ENCODE results near the gene SDK1. TPM values are rescaled to one million over a fixed set of nuclear protein-coding genes. Genes with fewer than 3 reads are reported as not detected.

SDK1 gene
- total RNA-seq, 1 donor from 2014 or later, result 4.3 TPM

DNA sequence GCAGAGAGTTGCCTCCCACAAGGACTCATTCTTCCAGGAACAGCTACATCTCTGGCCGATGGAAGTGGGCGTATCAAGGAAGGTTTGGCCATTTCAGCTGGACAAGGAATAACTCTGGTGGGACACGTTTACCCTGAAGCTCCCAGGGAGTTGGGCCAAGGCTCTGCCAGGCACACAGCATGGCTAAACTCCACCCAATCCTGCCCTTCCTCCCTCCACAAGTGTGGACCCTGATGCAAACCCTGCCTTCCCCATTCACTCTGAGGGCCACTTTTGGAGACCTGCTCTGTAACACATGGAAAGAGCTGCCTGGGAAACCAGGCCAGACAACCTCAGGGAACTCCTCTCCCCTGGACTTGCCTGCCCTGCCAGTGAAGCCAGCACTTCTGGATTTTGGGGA, 973.2 kb downstream of the SDK1 start:
- H3K4me1 Mint-ChIP-seq (ENCODE audit: unreplicated experiment), result no peaks in the 10 kb centered on the region
- no peak overlapping the region for H3K4me3 Mint-ChIP-seq (ENCODE audit: unreplicated experiment)
- DNase-seq (ENCODE audit: low spot score), result no peak
- peaks cover 15% of the 10 kb centered on the region for H3K9me3 Mint-ChIP-seq (ENCODE audit: unreplicated experiment)
- no peak overlapping the region for H3K27ac Mint-ChIP-seq (ENCODE audit: unreplicated experiment)
- peaks cover 8% of the 10 kb centered on the region for H3K27me3 Mint-ChIP-seq (ENCODE audit: unreplicated experiment)
- H3K36me3 Mint-ChIP-seq (ENCODE audit: low read depth, unreplicated experiment), result peaks cover 6% of the 10 kb centered on the region
- no peak for TF ChIP-seq CTCF (IDR thresholded peaks at IDR 0.05; ENCODE audit: unreplicated experiment)

GRCh38 chr7:4277936-4278335, 976.9 kb downstream of the SDK1 start:
- DNase-seq (ENCODE audit: low spot score), result no peak
- Mint-ChIP-seq H3K4me1 (ENCODE audit: unreplicated experiment) (no peaks in the 10 kb centered on the region), H3K36me3 (ENCODE audit: low read depth, unreplicated experiment) (peaks cover 10% of the 10 kb centered on the region), H3K9me3 (ENCODE audit: unreplicated experiment) (peaks cover 22% of the 10 kb centered on the region), H3K4me3 (ENCODE audit: unreplicated experiment) (no peak overlapping the region), H3K27me3 (ENCODE audit: unreplicated experiment) (peaks cover 6% of the 10 kb centered on the region), H3K27ac (ENCODE audit: unreplicated experiment) (no peak overlapping the region)
- TF ChIP-seq CTCF (IDR thresholded peaks at IDR 0.05; ENCODE audit: unreplicated experiment), result no peak

- Mint-ChIP-seq H3K4me3 (ENCODE audit: unreplicated experiment) (no peak overlapping the region), H3K27ac (ENCODE audit: unreplicated experiment) (no peak overlapping the region), H3K36me3 (ENCODE audit: low read depth, unreplicated experiment) (peaks cover 10% of the 10 kb centered on the region), H3K4me1 (ENCODE audit: unreplicated experiment) (no peaks in the 10 kb centered on the region), H3K9me3 (ENCODE audit: unreplicated experiment) (peaks cover 22% of the 10 kb centered on the region), H3K27me3 (ENCODE audit: unreplicated experiment) (peaks cover 6% of the 10 kb centered on the region)
- DNase-seq (ENCODE audit: low spot score), result no peak
- TF ChIP-seq CTCF (IDR thresholded peaks at IDR 0.05; ENCODE audit: unreplicated experiment), result no peak
These were observed 978.2 kb downstream of the SDK1 start for GRCh38 chr7:4279216-4279615.

GRCh38 chr7:4281231-4281993, 980.4 kb downstream of the SDK1 start:
- DNase-seq (ENCODE audit: low spot score), result no peak
- Mint-ChIP-seq H3K36me3 (ENCODE audit: low read depth, unreplicated experiment) (peaks cover 10% of the 10 kb centered on the region), H3K9me3 (ENCODE audit: unreplicated experiment) (peaks cover 21% of the 10 kb centered on the region), H3K4me1 (ENCODE audit: unreplicated experiment) (no peaks in the 10 kb centered on the region), H3K27ac (ENCODE audit: unreplicated experiment) (no peak overlapping the region), H3K4me3 (ENCODE audit: unreplicated experiment) (no peak overlapping the region), H3K27me3 (ENCODE audit: unreplicated experiment) (peaks cover 6% of the 10 kb centered on the region)
- no peak for TF ChIP-seq CTCF (IDR thresholded peaks at IDR 0.05; ENCODE audit: unreplicated experiment)

DNA sequence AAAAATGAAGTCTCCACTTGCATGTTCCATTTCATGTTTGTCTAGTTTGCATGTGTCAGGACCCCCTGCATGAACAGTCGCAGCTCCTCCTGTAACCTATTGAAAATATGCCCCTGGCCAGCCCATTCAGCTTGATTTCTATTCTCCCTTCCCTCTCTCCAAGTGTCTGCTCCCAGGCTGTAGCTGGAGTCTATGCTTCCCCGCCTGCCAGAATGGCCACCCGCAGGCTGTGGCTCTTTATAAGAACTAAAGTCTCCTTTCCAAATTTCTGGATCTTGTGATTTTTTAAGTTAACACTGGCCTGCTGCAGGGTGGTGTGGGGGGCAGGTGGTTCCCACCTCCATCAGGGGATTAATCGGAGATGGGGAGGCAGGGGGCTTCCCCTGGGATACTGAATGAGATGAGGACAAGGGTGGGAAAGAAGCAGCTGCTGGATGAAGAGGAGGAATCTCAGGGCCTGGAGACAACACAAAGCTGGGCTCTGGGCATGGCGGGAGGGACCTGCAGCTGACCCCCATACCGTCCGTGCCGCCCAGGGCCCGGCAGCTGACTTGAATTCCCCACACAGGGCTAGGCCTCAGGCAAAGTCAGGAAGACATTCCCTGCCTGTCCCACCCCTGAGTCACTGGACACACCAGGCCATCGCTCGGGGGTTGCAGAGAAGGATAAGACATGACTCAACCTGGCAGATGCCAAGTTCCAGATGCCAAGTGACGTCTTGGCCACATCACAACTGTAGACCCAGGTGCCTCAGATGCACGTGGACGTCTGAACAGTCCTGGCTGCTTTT, 981.6 kb downstream of the SDK1 start:
- H3K27me3 Mint-ChIP-seq (ENCODE audit: unreplicated experiment), result peaks cover 2% of the 10 kb centered on the region
- no peak for TF ChIP-seq CTCF (IDR thresholded peaks at IDR 0.05; ENCODE audit: unreplicated experiment)
- H3K9me3 Mint-ChIP-seq (ENCODE audit: unreplicated experiment), result peaks cover 20% of the 10 kb centered on the region
- peaks cover 10% of the 10 kb centered on the region for H3K36me3 Mint-ChIP-seq (ENCODE audit: low read depth, unreplicated experiment)
- DNase-seq (ENCODE audit: low spot score), result no peak
- no peaks in the 10 kb centered on the region for H3K4me1 Mint-ChIP-seq (ENCODE audit: unreplicated experiment)
- H3K4me3 Mint-ChIP-seq (ENCODE audit: unreplicated experiment), result peak overlapping the region; percentile 65
- H3K27ac Mint-ChIP-seq (ENCODE audit: unreplicated experiment), result no peak overlapping the region

All from endothelial cell (in vitro differentiated cells).